ENCODE results near the gene PJA2.
"Not testable (repeated sequence)": the region's sequence is repeated elsewhere in the genome, so short reads cannot be mapped to it uniquely, and the experiment has no call there.

Gene PJA2, protein sequence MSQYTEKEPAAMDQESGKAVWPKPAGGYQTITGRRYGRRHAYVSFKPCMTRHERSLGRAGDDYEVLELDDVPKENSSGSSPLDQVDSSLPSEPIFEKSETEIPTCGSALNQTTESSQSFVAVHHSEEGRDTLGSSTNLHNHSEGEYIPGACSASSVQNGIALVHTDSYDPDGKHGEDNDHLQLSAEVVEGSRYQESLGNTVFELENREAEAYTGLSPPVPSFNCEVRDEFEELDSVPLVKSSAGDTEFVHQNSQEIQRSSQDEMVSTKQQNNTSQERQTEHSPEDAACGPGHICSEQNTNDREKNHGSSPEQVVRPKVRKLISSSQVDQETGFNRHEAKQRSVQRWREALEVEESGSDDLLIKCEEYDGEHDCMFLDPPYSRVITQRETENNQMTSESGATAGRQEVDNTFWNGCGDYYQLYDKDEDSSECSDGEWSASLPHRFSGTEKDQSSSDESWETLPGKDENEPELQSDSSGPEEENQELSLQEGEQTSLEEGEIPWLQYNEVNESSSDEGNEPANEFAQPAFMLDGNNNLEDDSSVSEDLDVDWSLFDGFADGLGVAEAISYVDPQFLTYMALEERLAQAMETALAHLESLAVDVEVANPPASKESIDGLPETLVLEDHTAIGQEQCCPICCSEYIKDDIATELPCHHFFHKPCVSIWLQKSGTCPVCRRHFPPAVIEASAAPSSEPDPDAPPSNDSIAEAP

DNA sequence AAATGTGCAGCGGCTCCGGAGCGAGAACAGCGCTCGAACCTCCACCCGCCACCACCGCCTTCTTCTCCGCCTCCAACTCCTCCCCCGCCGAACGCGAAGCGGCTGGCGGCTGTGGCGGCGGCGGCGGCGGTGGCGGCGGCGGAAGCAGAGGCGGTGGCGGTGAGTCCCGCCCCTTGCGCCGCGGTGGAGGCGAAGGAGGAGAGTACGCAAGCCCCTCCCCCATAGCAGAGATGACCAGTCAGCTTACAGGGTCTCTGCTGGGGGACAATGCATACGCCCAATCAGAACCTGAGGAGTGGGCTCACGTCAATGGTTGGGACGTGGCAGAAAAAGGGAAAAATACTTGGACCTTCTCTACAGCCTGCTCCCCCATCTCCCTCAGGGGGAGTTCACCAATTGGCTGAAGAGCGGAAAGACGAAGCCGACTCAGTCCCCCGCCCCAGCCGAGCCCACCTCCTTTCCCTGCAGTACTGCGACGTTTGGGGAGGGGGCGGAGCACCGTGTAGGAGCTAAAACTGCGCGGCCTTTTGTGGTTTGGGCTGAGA is at the start of gene PJA2:
PJA2 (minus strand) TSS at position 131 of the 545 bp plus-strand sequence. CDS start 26,541 bp downstream, outside the sequence.
- peak; percentile 100 for DNase-seq (ENCODE audit: low spot score)

DNA sequence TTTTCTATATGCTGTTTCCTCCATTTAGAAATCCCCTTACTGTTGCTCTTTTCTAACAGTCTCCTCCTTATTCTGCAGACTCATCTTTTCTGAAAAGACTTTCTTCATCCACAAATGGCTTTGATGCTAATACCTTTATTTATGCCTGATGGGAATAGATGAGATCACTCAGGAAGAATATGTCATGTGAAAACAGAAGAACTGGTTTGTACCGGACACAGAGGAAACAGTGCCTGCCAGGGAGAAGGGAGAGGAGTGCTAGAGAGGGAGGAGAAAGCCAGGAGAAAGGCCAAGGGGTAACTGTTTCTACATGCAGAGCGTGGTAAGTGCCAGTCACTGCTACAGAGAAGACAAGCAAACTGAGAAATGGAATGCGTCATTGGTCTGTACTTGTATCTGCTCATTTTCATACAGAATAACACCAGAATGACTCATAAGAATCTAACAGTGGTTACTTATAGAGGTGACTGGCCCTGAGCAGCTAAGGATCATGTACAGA is 45.9 kb upstream of the PJA2 start:
- peak; percentile 55 for DNase-seq (ENCODE audit: low spot score)

DNA sequence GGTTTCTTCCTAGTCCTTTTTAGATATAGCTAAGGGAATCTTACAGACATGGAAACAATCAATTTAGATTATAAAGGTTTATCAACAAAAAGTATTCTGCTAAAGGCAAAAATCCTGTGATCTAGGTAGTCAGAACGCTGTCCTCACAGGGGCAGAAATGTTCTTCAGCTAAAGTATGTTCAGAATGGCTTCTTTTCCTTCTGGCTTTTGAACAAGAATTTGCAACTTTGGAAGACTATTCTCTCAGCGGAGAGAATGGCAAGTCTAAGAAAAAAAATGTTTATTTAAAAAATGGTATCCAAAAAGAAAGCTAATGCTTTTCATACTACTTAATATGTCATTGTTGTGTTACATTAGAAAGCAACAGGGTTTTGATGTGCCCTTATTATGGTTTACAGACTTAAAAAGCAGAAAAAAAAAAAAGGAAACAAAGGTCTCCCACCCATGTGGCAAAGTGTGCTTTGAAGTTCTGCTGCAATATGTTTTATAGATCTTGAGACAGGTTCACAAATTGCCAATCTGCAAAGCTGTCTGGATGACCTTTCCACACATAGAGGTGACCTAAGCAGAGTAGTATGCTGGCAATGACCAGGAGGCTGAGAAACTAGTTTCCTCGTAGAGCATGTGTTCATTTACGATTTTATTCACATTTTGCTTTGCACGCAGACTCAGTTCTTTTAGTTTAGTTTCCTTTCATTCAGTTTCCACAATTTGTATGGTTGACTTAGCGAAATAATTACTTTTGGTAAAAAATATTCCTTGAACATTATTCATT is 45.1 kb upstream of the PJA2 start:
- no peak for DNase-seq (ENCODE audit: low spot score)

DNA sequence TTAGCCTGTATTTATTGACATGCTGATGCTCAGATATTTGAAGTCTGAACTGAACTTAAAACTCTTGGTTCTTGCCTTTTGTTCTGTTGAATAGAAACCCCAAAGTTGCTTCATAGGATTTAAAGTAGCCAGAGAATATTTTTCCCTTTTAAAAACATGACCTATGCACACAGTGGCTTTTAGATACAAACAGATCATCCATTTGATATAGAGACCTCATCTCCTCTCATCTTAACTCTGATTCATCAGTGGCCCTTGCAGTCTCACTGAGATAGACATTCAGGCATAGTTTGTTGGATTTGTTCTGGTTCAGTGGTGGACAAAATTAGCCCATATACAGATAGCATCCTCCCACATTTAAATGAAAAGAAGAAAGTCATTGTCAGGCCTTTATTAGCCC is 43.5 kb upstream of the PJA2 start:
- DNase-seq (ENCODE audit: low spot score), result no peak

DNA sequence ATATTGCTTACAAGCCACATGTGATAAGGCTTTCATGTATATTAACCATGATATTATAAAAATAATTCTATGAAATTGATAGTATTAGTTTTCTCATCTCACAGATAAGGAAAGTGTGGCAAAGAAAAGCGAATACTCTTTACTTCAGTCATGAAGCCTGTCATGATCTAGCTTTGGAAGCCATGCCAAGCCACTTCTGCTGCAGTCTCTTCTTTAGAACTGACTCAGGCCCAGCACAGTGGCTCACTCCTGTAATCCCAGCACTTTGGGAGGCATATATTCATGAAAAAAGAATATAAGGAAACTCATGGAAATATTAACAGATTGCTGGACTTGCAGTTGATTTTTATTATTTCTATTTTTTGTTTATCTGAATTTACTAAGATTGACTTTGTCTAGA is 42.9 kb upstream of the PJA2 start:
- DNase-seq (ENCODE audit: low spot score), result no peak

DNA sequence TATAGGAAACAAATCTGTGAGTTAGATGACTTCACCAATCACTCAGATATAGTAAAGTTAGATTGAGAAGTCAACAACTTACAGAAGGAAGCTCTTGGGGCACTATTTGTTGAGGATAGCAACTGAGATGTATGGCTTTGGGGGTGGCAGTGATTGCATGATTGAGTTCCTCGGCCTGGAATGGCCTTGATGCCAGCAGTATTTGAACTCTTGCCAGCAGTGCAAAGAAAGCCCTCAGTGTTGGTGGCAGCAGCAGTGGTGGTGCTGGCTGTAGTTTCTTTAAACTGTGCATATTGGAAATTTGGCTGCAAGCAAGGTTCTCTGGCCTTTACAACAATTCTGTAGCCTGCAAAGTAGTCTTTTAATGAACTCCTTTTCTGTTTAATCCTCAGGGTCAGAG is 41.4 kb upstream of the PJA2 start:
- peak; percentile 92 for DNase-seq (ENCODE audit: low spot score)

DNA sequence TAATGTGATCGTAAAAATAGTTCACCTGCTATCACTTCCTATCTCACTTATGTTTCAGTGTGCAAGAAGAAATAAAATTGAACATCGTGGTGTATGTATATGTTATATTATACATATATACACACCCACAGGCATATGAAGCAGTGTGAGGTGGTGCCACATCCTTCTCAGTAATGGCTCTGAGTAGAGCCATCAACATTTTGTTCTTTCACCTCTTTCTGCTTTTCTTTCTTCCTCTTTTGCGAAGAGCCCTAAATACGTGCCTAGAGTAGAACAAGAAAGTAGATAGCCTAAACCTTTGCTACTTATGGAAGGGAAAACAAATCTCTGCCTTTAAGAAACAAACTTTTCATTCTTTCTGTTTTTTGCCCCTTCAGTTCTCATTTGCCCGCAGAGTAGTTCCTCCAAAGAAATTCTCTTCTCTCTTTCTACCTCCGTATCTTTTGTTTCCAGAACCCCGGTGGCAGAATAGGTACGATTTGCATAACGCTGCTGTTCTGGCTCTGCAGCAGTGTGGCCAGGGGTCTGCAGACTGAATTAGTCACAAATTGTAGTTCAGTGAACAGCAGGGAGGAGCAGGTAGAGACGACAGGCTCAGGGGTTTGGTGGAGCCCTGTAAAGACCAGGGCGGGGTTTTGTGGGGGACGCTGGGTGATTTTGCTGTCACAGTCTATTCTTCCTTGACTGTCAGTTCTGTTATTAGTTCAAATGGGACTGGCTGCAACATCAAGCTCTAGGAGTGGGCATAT is 40.5 kb upstream of the PJA2 start:
- no peak for DNase-seq (ENCODE audit: low spot score)

DNA sequence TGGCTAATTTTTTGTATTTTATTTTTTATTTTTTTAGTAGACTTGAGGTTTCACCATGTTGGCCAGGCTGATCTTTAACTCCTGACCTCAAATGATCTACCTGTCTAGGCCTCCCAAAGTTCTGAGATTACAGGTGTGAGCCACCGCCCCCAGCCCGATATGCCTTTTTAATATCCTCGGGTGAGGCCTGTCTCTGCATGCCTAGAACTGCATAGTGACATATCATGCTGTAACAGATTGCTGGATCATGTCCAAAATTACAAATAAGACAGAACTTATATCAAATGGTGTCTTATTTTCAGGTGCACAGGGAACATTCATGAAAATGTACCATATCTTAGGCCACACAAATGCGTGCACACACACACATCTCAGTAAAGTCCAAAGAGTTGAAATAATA is 39.1 kb upstream of the PJA2 start:
- no peak for DNase-seq (ENCODE audit: low spot score)

DNA sequence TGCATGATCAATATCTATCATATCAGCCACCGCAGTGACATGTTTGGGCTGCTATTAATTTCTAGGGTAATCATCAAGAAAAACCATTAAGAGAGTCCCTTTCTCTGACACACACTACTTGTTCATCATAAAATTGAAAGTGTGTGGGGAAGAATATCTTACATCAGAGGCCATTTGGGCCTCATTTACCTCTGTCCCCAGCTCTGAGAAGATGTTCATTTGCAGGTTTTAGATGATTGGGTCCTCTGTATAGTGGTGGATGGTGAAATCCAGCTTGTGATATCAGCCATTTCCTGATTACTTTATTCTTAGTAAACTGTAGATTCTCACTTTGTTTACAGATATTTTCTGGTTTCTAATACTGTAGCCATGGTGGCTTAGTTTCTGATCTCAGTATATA is 29.8 kb upstream of the PJA2 start:
- DNase-seq (ENCODE audit: low spot score), result no peak

DNA sequence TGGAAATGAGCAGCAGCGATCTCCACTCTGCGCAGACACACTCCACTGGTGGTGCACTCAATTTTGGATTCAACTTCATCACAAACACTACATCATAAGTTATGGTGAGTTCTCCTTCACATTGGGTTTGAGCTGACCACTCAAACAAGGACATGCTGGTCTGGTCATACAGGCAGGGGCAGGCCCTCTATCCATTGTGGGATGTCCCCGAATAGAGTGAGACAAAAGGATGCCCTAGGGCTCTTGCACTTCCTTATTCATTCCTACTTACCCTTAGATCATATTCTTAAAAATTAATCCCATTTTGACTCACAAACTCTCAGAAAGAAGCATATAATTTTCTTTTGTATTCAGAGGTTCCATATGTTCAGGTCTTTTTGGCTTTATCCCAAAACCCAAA is 16.3 kb upstream of the PJA2 start:
- DNase-seq (ENCODE audit: low spot score), result no peak

DNA sequence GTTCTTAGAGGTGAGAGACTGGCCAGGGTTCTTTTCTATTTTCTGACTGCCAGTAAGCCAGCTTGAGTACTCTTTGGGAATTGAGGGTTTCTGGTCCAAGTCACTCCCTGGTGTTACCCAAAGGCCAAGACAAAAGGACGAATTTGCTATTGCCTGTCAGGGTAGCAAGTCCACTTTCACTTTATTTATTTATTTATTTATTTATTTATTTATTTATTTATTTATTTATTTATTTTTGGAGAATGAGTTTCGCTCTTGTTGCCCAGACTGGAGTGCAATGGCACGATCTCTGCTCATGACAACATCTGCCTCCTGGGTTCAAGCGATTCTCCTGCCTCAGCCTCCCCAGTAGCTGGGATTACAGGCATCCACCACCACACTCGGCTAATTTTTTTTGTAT is 15.7 kb upstream of the PJA2 start:
- not testable (repeated sequence) for DNase-seq (ENCODE audit: low spot score)

DNA sequence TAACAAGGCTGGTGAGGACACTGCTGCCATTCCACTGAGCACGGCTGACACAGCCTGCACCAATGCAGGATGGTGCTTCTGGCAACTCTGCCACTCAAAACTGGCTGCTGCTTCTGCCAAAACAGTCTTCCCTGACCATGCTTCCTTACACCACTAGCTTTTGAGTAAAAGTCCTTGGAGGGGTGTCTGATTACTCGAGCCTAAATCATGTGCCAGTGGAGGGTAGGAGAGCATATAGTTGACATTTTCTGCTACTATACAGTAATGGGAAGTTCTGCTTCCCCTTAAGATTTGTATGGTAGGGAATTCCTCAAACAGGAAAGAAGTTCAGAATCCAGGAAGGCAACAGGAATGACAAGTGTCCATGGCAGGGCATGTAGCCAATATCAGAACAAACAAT is 12.2 kb upstream of the PJA2 start:
- no peak for DNase-seq (ENCODE audit: low spot score)

DNA sequence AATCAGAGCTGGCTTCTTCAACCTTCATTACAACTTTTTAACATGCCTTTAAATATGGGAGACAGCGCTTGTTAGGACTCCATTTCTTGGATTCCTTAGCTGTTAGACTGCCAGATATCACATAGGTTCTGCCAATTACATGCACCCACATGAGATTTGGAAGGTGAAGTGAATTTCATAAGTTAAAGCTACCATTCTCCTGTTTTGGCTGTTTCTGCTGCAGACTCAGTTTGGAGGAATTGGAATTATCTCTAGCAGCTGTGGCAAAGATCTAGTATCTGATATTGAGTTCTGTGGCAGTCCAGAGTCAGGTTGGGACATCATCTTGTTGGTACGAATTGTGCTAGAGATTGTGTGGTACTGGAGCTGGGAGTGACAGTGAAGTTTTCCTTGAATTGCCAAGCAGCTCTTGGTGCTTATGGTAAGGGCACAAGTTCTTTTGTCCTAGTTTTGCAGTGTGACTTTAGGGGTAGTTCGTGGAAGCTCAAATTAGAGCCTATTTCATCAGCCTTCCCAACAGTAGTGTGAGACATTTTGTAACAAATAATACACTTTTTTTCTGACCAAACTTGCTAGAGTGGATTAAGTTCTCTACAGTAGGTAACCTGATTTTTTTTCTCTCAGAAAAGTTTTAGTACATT is 9.1 kb upstream of the PJA2 start:
- DNase-seq (ENCODE audit: low spot score), result no peak

DNA sequence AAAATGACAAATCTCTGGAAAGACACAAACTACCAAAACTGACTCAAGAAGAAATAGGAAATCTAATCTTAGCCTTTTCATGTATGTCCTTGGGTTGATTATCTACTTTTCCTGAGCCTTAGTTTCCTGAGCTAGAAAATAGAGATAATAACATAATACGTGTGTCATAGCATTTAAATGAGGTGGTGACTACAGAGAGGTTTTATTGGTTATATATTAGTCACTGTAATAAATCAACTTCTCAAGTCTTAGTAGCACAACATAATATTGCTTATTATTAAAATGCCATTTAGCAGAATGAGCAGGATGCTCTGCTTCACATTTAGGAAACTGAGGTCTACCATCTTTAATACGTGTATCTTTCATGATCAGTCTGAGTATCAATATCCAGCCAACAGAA is 7.1 kb upstream of the PJA2 start:
- no peak for DNase-seq (ENCODE audit: low spot score)

DNA sequence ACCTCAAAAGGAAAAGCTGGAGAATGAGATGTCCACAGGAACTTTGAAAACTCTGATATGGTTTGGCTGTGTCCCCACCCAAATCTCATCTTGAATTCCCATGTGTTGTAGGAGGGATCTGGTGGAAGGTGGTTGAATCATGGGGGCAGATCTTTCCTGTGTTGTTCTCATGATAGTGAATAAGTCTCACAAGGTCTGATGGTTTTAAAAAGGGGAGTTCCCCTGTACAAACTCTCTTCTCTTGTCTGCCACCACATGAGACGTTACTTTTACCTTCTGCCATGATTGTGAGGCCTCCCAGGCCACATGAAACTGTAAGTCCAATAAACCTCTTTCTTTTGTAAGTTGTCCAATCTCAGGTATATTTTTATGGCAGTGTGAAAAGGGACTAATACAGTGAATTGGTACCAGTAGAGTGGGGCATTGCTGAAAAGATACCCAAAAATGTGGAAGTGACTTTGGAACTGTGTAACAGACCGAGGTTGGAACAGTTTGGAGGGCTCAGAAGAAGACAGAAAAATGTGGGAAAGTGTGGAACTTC is 4.2 kb upstream of the PJA2 start:
- not testable (repeated sequence) for DNase-seq (ENCODE audit: low spot score)

DNA sequence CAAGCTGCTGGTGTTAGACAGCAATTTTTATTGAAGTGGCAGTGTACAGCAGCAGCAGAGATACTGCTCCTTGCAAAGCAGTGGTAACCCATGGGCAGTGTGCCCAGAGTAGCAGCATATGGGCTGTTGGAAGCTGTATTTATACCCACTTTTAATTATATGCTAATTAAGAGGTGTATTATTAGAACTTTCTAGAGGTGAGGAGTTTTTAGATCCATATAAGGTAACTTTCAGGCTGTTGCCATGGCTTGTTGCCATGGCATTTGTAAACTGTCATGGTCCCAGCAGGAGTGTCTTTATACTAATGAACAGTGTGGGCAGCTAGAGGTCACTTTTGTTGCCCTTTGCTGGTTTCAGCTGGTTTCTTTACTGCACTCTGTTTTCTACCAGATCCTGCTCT is 3.7 kb upstream of the PJA2 start:
- DNase-seq (ENCODE audit: low spot score), result peak; percentile 18

DNA sequence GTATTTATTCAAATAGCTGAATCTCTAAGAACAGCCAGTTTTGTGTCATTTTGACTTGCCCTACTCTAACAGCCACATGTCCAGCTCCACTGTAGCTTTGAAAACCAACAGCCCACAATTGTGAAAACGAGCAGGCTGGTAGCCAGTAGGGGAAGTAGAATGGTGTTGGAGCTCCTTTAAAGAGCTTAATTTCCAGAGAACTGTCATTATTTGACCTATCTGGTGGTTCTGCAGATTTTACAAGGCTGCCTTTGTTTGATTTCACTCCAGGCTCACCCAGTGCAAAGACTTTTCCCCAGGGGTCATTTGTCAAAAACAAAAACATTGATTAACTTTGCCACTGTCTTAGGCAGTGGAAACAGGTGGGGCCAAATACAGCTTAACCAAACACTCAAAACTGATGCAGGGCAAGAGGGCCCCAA is 3.2 kb upstream of the PJA2 start:
- DNase-seq (ENCODE audit: low spot score), result peak; percentile 69

DNA sequence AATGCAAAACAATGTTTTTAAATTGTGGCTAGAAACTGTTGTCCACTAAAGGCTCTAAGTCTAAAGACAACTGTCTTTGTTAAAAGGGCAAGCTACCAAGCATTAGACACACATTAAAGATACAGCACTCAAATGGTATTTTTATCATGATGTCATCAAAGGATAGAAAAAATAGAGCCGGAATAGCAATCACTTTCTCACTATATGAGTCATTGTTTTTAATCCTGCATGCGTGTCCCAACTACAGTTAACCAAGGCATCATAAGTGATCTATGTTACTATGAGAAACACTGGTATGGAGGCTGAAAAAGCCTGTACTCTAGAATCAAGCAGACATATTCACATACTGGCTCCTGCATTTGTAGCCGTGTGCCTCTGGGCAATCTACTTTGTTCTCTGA is 1.9 kb upstream of the PJA2 start:
- peak; percentile 42 for DNase-seq (ENCODE audit: low spot score)

DNA sequence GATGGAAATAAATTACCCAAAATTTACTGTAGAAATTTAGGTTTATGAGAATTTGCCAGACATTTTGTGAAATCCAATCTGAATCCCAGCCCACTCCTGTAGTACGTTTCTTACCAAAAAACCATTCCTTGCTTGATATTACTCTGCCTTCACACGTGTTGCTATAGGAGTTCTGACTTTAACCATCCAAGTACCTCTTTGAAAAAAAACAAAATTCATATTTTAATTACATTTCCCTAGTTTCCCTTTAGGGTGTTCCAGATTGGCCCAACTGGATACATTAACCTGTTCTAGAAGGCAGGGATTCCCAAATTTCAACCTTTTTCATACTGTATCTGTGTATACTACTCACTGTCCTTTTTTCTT is 1.4 kb upstream of the PJA2 start:
- no peak for DNase-seq (ENCODE audit: low spot score)

DNA sequence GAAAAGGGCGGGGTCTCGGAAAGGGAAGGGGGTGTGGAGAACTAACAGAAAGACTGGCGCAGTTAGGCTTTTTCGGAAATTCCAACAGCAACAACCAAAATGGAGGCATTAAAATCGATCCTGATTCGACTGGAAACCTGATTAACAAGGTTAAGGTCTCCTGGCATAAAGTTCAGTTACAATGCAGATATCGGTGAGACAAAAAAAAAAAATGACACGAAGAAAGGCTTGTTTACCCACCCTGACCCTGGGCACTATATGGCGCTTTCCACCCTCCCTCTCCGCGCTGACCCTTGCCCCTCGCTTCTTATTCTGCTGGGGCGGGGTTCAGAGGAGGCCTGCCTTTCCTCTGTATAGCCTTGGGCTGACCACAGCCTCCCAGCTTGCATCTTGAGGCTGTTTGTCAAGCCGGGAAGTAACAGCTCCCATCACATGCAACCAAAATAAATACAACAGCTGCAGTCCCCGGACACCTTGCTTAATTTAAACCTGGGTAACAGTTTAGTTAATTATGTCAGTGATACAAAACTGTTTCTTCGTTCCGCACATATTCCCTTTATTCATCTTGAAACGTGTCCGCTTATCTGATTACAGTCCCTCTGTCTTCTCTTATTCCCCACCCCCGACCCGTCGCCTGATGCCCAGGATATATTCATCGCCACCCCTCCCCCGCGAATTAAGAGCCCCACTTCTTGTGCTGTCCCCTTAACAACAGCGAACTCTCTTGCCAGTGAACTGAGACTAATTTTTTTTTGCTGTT is 795 bp upstream of the PJA2 start:
- DNase-seq (ENCODE audit: low spot score), result peak; percentile 85

Measured in pons (tissue), 1 donor.